Measurements from ENCODE around the gene CFAP157.

DNA sequence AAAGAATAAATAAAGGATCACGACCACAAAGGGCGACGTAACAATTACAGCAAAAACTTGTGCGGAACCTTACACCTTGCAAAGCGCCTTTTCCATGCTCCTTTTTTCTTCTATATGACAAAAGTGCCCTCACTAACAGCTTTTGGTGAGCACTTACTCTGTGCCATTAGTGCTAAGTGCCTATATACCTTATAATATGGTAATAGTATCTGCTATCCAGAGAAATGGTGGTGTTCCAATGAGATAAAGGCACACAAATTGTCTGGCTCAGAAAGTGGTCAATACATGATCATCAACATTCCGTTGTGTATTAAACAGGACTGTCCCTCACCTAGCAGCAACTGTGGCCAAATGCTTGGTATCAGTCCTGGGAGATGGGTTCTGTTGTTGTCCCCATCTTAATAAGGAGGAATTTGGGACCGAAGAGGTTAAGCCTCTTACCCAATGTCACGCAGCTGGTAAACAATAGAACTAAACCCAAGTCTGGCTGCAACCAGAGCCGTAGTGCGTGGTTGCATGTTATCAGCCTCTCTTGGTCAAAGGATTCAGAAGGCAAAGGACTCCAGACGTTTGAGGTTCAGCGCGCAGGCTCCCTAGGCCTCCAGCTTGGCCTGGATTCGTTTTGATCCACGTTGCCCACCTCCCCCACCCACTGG is 28.9 kb downstream of the CFAP157 start:
- TF ChIP-seq CCAR2 (optimal IDR thresholded peaks at IDR 0.05; ENCODE audit: low read depth, low read length) (no peak), NFATC3 (CRISPR knock-in tag; IDR thresholded peaks at IDR 0.05) (no peak), TCF12 (IDR thresholded peaks at IDR 0.05) (no peak), TCF12 (CRISPR knock-in tag; IDR thresholded peaks at IDR 0.05) (no peak), TEAD2 (CRISPR knock-in tag; IDR thresholded peaks at IDR 0.05) (no peak), ZNF253 (CRISPR knock-in tag; IDR thresholded peaks at IDR 0.05; ENCODE audit: borderline replicate concordance) (no peak), KAT7 (CRISPR knock-in tag; IDR thresholded peaks at IDR 0.05; ENCODE audit: borderline replicate concordance) (no peak), ZUFSP (CRISPR knock-in tag; IDR thresholded peaks at IDR 0.05; ENCODE audit: borderline replicate concordance) (no peak), ZFP37 (CRISPR knock-in tag; IDR thresholded peaks at IDR 0.05; ENCODE audit: borderline replicate concordance) (no peak), RAD21 (CRISPR knock-in tag; IDR thresholded peaks at IDR 0.05) (no peak), MTA3 (CRISPR knock-in tag; IDR thresholded peaks at IDR 0.05) (no peak)
- TF ChIP-seq, protein P1, sequence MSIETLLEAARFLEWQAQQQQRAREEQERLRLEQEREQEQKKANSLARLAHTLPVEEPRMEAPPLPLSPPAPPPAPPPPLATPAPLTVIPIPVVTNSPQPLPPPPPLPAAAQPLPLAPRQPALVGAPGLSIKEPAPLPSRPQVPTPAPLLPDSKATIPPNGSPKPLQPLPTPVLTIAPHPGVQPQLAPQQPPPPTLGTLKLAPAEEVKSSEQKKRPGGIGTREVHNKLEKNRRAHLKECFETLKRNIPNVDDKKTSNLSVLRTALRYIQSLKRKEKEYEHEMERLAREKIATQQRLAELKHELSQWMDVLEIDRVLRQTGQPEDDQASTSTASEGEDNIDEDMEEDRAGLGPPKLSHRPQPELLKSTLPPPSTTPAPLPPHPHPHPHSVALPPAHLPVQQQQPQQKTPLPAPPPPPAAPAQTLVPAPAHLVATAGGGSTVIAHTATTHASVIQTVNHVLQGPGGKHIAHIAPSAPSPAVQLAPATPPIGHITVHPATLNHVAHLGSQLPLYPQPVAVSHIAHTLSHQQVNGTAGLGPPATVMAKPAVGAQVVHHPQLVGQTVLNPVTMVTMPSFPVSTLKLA (IDR thresholded peaks at IDR 0.05), result no peak
